ENCODE measurements around the gene LUC7L.

The LUC7L gene

DNA sequence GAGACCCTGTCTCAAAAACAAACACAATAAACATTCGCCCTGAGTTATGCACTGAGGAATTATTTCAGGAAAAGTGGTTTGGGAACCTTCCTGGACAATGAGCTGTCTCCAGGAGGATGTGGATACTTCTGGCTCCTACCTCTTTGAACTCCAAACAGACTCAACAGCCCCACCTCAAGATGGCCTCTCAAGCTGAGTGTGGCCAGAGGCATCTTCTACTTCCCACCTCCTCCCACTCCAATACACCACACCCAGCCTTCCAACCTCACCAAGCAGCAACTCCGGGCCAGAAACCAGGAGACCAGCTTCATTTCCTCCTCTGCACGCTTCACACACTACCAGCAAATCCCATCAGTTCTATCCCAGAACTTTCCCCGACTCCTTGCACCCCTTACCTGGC lies 37.4 kb downstream of the LUC7L start:
- H3K4me3 ChIP-seq (ENCODE audit: low read length) = no peak overlapping the region
- TF ChIP-seq, protein P1, sequence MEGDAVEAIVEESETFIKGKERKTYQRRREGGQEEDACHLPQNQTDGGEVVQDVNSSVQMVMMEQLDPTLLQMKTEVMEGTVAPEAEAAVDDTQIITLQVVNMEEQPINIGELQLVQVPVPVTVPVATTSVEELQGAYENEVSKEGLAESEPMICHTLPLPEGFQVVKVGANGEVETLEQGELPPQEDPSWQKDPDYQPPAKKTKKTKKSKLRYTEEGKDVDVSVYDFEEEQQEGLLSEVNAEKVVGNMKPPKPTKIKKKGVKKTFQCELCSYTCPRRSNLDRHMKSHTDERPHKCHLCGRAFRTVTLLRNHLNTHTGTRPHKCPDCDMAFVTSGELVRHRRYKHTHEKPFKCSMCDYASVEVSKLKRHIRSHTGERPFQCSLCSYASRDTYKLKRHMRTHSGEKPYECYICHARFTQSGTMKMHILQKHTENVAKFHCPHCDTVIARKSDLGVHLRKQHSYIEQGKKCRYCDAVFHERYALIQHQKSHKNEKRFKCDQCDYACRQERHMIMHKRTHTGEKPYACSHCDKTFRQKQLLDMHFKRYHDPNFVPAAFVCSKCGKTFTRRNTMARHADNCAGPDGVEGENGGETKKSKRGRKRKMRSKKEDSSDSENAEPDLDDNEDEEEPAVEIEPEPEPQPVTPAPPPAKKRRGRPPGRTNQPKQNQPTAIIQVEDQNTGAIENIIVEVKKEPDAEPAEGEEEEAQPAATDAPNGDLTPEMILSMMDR (conservative IDR thresholded peaks at IDR 0.05; ENCODE audit: low read length) = no peak
- no peak for DNase-seq (ENCODE audit: low read depth)

GRCh38 chr16:189604-190186 lies 39.6 kb downstream of the LUC7L start:
- DNase-seq (ENCODE audit: low read depth) = no peak
- H3K4me3 ChIP-seq (ENCODE audit: low read length) = no peak overlapping the region
- TF ChIP-seq, protein P1 (conservative IDR thresholded peaks at IDR 0.05; ENCODE audit: low read length) = no peak

DNA sequence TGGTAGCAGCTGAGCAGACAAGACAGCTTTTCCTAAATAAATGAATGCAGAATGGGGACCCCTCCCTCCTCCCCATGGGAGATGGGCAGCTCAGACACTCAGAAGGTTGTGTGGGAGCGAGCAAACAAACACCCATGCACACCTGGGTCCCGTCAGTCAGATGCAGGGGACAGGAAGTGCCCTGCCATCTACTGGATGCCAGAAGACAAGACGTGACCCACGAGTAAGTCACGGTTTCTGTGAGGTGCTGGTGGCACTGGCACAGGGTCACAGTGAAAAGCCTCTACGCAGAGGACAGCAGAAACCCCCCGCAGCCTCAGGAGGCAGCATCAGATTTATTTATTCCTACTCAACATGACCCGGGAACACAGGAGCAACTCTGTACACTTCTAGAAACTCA lies 40.6 kb downstream of the LUC7L start:
- H3K4me3 ChIP-seq (ENCODE audit: low read length) = no peak overlapping the region
- TF ChIP-seq, protein P1 (conservative IDR thresholded peaks at IDR 0.05; ENCODE audit: low read length) = no peak
- no peak for DNase-seq (ENCODE audit: low read depth)

DNA sequence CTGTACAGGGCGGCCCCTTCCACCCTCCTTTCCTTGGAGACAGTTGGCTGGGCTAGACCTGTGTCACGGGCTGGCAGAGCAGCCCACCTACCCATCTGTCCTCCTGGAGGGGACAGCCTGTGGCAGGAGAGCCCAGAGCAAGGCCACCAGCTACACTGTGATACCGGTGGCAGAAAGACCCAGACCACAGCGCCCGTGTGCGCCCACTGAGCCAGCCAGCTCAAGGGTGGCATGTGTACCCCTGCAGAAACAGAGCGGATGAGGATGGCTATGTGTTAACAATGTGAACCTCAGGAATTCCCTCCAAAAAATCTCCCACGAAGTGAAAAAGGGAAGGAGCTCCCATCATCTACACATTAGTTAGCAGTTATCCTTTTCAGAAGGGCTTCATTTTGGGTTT lies 41.9 kb downstream of the LUC7L start:
- no peak for DNase-seq (ENCODE audit: low read depth)

GRCh38 chr16:185691-186090 lies 43.6 kb downstream of the LUC7L start:
- DNase-seq (ENCODE audit: low read depth) = no peak
- TF ChIP-seq, protein P1 (conservative IDR thresholded peaks at IDR 0.05; ENCODE audit: low read length) = no peak
- H3K4me3 ChIP-seq (ENCODE audit: low read length) = no peak overlapping the region

More for the DNA sequence above, 41.9 kb downstream of the LUC7L start:
- TF ChIP-seq, protein P1 (conservative IDR thresholded peaks at IDR 0.05; ENCODE audit: low read length) = no peak
- H3K4me3 ChIP-seq (ENCODE audit: low read length) = no peak overlapping the region

- no peak for DNase-seq (ENCODE audit: low read depth)
- TF ChIP-seq, protein P1 (conservative IDR thresholded peaks at IDR 0.05; ENCODE audit: low read length) = no peak
- no peak overlapping the region for H3K4me3 ChIP-seq (ENCODE audit: low read length)
Measured at GRCh38 chr16:185213-185612, 44.0 kb downstream of the LUC7L start.

GRCh38 chr16:183005-183404 lies 46.2 kb downstream of the LUC7L start:
- no peak overlapping the region for H3K4me3 ChIP-seq (ENCODE audit: low read length)
- no peak for DNase-seq (ENCODE audit: low read depth)
- TF ChIP-seq, protein P1 (conservative IDR thresholded peaks at IDR 0.05; ENCODE audit: low read length) = no peak

Measured in AG10803 (cell line).